Hair follicular keratinocyte (primary cell): ENCODE data around the gene ZNF181. TPM values are rescaled to one million over a fixed set of nuclear protein-coding genes. Genes with fewer than 3 reads are reported as not detected.

ENCODE experiments used
- total RNA-seq: library from RNA; depleted of rRNA; stranded (reverse); fragments of >200 nt; gene quantifications from 2 replicates; pipeline ENCODE4 v1.2.3, GENCODE V29; 2015

ZNF181 gene
- 3.3 and 4.4 TPM in 2 replicates for total RNA-seq

GRCh38 chr19:34733746-34734536 lies at the start of gene ZNF181:
Gene ZNF181 (plus strand): TSS chr19:34734243. CDS start chr19:34735038, 795 bp downstream.

GRCh38 chr19:34772697-34773554 lies 38.9 kb downstream of the ZNF181 start, which contains the start of gene ZNF599:
Gene ZNF599 (minus strand): TSS chr19:34773215. CDS start chr19:34772841, 374 bp downstream.

Other genes with a start within 250 kb of the ZNF181 start
- 0.08 TPM in 1 of 2 replicates, not detected in the other for gene SCGB2B2, start 57.1 kb upstream of the ZNF181 start, total RNA-seq
- gene ZNF302, start 56.6 kb upstream of the ZNF181 start, total RNA-seq, result 4.4 and 4.6 TPM in 2 replicates
- gene ZNF599, start 39.0 kb downstream of the ZNF181 start, total RNA-seq, result 2.9 and 6.6 TPM in 2 replicates
- 1.6 and 2.3 TPM in 2 replicates for gene ZNF30, start 192.7 kb downstream of the ZNF181 start, total RNA-seq
- gene ZNF792, start 230.0 kb downstream of the ZNF181 start, total RNA-seq, result 1.5 and 2.6 TPM in 2 replicates